GM18498 (cell line): ENCODE data around the gene ULK1.

Experiments used
- ATAC-seq: cut with Tn5 transposase; IDR thresholded peaks from one replicate; pipeline ENCODE4 v1.9.1; 2021; ENCODE audit warnings: mild to moderate bottlenecking, moderate library complexity; ENCODE audit not compliant: unreplicated experiment

The ULK1 gene

GRCh38 chr12:131919051-131919347, 24.6 kb downstream of the ULK1 start:
- ATAC-seq, result no peak

GRCh38 chr12:131919366-131920156, 25.1 kb downstream of the ULK1 start:
- no peak for ATAC-seq

GRCh38 chr12:131920157-131920508, 25.7 kb downstream of the ULK1 start:
- ATAC-seq, result no peak

GRCh38 chr12:131920902-131921840, 26.7 kb downstream of the ULK1 start:
- ATAC-seq, result no peak

GRCh38 chr12:131921866-131922769, 27.7 kb downstream of the ULK1 start:
- ATAC-seq, result no peak

- no peak for ATAC-seq
Observed at GRCh38 chr12:131922772-131923171, 28.4 kb downstream of the ULK1 start.

- peak; percentile 74 for ATAC-seq
Observed at GRCh38 chr12:131923260-131923659, 28.8 kb downstream of the ULK1 start.

- ATAC-seq, result no peak
Observed at GRCh38 chr12:131927110-131928079, 33.0 kb downstream of the ULK1 start.

GRCh38 chr12:131928080-131928710, 33.8 kb downstream of the ULK1 start:
- peak; percentile 1 for ATAC-seq

- peak; percentile 73 for ATAC-seq
Observed at GRCh38 chr12:131928711-131929580, 34.5 kb downstream of the ULK1 start, which contains the start of gene PUS1. PUS1 (plus strand) TSS chr12:131929276; CDS start chr12:131929723, 447 bp downstream.

GRCh38 chr12:131929581-131930456, 35.4 kb downstream of the ULK1 start:
- ATAC-seq, result peak; percentile 18

GRCh38 chr12:131930510-131930909, 36.1 kb downstream of the ULK1 start:
- ATAC-seq, result no peak

GRCh38 chr12:131933387-131933786, 39.0 kb downstream of the ULK1 start:
- ATAC-seq, result no peak

GRCh38 chr12:131934535-131934934, 40.1 kb downstream of the ULK1 start:
- ATAC-seq, result no peak

GRCh38 chr12:131938082-131938481, 43.7 kb downstream of the ULK1 start:
- ATAC-seq, result no peak

GRCh38 chr12:131939007-131939406, 44.6 kb downstream of the ULK1 start:
- no peak for ATAC-seq

GRCh38 chr12:131940141-131940547, 45.7 kb downstream of the ULK1 start:
- no peak for ATAC-seq
